Measurements from ENCODE around the gene AKR7A3.

DNA sequence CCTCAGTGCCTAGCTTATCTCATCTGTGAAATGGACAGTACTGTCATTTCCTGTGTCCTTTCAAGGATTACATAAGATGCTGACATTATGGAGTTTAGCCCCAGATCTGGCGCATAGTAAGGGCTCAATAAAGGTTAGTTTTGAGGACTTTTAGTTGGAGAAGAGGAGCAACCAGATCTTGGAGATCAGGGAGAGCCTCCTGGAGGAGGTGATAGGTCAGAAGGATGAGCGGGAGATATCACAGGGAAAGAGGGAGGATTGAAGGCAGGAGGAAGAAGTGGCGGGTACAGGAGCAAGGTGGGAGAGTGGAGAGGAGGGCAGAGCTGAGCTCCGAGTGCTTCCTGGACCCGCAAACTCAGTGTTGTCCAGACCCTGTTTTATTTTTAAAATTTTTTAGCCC lies 41.0 kb upstream of the AKR7A3 start:
- TF ChIP-seq, protein P1, sequence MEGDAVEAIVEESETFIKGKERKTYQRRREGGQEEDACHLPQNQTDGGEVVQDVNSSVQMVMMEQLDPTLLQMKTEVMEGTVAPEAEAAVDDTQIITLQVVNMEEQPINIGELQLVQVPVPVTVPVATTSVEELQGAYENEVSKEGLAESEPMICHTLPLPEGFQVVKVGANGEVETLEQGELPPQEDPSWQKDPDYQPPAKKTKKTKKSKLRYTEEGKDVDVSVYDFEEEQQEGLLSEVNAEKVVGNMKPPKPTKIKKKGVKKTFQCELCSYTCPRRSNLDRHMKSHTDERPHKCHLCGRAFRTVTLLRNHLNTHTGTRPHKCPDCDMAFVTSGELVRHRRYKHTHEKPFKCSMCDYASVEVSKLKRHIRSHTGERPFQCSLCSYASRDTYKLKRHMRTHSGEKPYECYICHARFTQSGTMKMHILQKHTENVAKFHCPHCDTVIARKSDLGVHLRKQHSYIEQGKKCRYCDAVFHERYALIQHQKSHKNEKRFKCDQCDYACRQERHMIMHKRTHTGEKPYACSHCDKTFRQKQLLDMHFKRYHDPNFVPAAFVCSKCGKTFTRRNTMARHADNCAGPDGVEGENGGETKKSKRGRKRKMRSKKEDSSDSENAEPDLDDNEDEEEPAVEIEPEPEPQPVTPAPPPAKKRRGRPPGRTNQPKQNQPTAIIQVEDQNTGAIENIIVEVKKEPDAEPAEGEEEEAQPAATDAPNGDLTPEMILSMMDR (IDR thresholded peaks at IDR 0.05) = no peak
- TF ChIP-seq POLR2A (IDR thresholded peaks at IDR 0.05) = no peak

Measured in right lobe of liver (tissue), 4 donors.